GM19328 (cell line): ENCODE measurements around the gene PLK5.

Experiments used
- ATAC-seq: cut with Tn5 transposase; IDR thresholded peaks from one replicate; pipeline ENCODE4 v1.9.1; 2021; ENCODE audit warnings: mild to moderate bottlenecking, moderate library complexity; ENCODE audit not compliant: unreplicated experiment

The PLK5 gene

GRCh38 chr19:1576242-1577089 is 52.6 kb downstream of the PLK5 start:
- no peak for ATAC-seq

- ATAC-seq = no peak
Observed at GRCh38 chr19:1577090-1577928, 53.4 kb downstream of the PLK5 start.

- ATAC-seq = no peak
Observed at GRCh38 chr19:1577929-1578618, 54.2 kb downstream of the PLK5 start.

GRCh38 chr19:1579222-1579621 is 55.3 kb downstream of the PLK5 start:
- ATAC-seq = no peak

- ATAC-seq = no peak
Observed at GRCh38 chr19:1580382-1580781, 56.5 kb downstream of the PLK5 start.

- ATAC-seq = no peak
Observed at GRCh38 chr19:1580957-1581356, 57.1 kb downstream of the PLK5 start.

GRCh38 chr19:1582201-1582600 is 58.3 kb downstream of the PLK5 start:
- no peak for ATAC-seq

- no peak for ATAC-seq
Observed at GRCh38 chr19:1584500-1585242, 60.8 kb downstream of the PLK5 start.

- ATAC-seq = no peak
Observed at GRCh38 chr19:1585243-1585580, 61.3 kb downstream of the PLK5 start.
